Measurements from ENCODE around the gene NXPE2. TPM values are rescaled to one million over a fixed set of nuclear protein-coding genes. Genes with fewer than 3 reads are reported as not detected.
"Not testable (repeated sequence)": the region's sequence is repeated elsewhere in the genome, so short reads cannot be mapped to it uniquely, and the experiment has no call there.

The NXPE2 gene
- 1 to 10 TPM in 1 of 5 donors, under 1 TPM in 2, not detected in 2; 0.37 to 5.2 (median 0.89) TPM for total RNA-seq
- polyA plus RNA-seq = not detected
- long read RNA-seq, donor 1 = 0 reads
- long read RNA-seq, donor 2 = 0 reads
- long read RNA-seq, donor 3 = 0 reads
- long read RNA-seq, donor 4 = 0 reads
- long read RNA-seq, donor 5 = 0 reads
- long read RNA-seq, donor 6 = 0 reads
- long read RNA-seq, donor 7 = 0 reads
- long read RNA-seq, donor 8 = 0 reads
- long read RNA-seq, donor 9 = 0 reads
- long read RNA-seq, donor 10 = 0 reads

DNA sequence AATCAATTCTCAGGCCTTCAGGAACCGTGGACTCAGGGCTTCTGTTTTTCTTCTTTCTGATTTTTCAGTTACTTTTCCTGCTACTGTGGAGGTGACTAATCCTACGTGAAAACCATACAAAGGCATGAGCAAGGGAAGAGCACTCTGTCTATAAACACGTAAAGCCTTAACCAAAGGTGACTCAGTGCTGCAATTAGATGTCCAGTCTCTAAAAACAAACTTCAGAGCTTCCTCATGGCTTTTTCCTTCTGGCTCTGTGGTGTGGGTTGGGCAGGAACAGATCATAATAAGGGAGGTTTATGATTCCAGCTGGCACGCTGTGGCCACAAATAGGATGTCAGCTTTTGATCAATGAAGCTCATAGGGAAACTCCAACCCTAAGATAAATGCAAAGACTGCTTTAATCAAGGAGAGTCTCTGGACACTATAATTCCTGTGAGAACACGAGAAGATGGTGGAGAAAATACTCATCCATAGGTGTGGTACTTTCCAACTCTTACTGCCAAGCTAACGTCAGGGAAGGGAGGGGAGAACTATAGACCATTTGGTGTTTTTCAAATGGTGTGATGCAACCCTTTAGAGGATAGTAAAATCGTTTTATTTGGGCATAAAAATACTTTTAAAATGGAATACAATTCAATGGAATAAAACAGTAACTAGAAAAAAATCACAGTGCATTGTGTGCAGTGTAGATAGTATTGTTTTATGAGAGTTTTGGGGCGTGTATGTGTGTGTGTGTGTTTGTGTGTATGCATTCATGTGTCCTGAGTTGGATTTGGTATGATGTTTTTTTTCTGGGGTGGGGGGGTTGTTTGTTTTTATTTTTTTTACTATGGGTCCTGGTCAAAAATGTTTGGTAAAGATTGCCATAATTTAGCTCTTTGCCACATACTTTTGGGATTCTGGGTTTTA is at the start of gene NXPE2:
TSS of gene NXPE2 (plus strand) at position 403 of the 912 bp plus-strand sequence. CDS start at position 452, 49 bp downstream.
- no peak within 1 kb of the TSS for H3K27ac ChIP-seq

DNA sequence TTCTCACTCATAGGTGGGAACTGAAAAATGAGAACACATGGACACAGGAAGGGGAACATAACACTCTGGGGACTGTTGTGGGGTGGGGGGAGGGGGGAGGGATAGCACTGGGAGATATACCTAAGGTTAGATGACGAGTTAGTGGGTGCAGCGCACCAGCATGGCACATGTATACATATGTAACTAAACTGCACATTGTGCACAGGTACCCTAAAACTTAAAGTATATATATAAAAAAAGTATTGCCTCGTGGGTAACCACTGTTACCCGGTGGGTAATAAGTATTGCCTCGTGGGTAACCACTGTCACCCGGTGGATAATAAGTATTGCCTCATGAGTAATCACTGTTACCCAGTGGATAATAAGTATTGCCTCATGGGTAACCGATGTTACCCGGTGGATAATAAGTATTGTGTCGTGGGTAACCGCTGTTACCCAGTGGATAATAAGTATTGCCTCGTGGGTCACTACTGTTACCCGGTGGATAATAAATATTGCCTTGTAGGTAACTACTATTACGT is 46.8 kb upstream of the NXPE2 start:
- H3K4me1 ChIP-seq; H3K27ac ChIP-seq; intact Hi-C loops (cut with DNase I; ENCODE audit: low total_unique reads); H3K36me3 ChIP-seq; H3K27me3 ChIP-seq; H3K4me3 ChIP-seq; H3K9me3 ChIP-seq; DNase-seq: not testable (repeated sequence)
- 87 to 93% (median 90%) methylated on average over 13 of the region's 13 CpGs for WGBS, 5 donors

More for the DNA sequence above, at the start of gene NXPE2:
- intact Hi-C loops (cut with DNase I; ENCODE audit: low total_unique reads) = no loop called here
- Histone ChIP-seq H3K9me3 (peaks cover 0 to 3% (median 0%) of the 10 kb centered on the region in 4 donors), H3K36me3 (no peaks in the 10 kb centered on the region), H3K27me3 (no peaks in the 10 kb centered on the region), H3K4me1 (no peaks in the 10 kb centered on the region), H3K4me3 (no peak within 1 kb of the TSS)
- TF ChIP-seq EP300 (IDR thresholded peaks at IDR 0.05) = no peak
- no peak for TF ChIP-seq POLR2AphosphoS5 (IDR thresholded peaks at IDR 0.05)
- TF ChIP-seq POLR2A (IDR thresholded peaks at IDR 0.05) = no peak
- TF ChIP-seq, protein P1, sequence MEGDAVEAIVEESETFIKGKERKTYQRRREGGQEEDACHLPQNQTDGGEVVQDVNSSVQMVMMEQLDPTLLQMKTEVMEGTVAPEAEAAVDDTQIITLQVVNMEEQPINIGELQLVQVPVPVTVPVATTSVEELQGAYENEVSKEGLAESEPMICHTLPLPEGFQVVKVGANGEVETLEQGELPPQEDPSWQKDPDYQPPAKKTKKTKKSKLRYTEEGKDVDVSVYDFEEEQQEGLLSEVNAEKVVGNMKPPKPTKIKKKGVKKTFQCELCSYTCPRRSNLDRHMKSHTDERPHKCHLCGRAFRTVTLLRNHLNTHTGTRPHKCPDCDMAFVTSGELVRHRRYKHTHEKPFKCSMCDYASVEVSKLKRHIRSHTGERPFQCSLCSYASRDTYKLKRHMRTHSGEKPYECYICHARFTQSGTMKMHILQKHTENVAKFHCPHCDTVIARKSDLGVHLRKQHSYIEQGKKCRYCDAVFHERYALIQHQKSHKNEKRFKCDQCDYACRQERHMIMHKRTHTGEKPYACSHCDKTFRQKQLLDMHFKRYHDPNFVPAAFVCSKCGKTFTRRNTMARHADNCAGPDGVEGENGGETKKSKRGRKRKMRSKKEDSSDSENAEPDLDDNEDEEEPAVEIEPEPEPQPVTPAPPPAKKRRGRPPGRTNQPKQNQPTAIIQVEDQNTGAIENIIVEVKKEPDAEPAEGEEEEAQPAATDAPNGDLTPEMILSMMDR (IDR thresholded peaks at IDR 0.05) = no peak
- DNase-seq = peak in 1 of 2 donors; percentile 5
- 40 to 59% (median 53%) methylated on average over 8 of the region's 8 CpGs for WGBS, 5 donors

DNA sequence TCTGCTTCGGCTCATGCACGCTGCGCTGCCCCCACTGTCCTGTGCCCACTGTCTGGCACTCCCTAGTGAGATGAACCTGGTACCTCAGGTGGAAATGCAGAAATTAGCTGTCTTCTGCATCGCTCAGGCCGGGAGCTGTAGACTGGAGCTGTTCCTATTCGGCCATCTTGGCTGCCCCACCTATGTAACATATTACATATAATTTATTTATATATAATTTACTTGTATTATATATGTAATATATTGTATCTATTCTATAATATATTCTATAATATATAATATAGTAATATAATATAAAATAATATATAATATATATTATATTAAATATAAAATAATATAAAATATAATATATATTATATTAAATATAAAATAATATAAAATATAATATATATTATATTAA is 38.9 kb upstream of the NXPE2 start:
- H3K4me1 ChIP-seq; H3K27ac ChIP-seq; H3K9me3 ChIP-seq; H3K27me3 ChIP-seq; H3K4me3 ChIP-seq; H3K36me3 ChIP-seq; intact Hi-C loops (cut with DNase I; ENCODE audit: low total_unique reads); DNase-seq: not testable (repeated sequence)
- 96 to 99% (median 98%) methylated on average over 6 of the region's 6 CpGs for WGBS, 5 donors

DNA sequence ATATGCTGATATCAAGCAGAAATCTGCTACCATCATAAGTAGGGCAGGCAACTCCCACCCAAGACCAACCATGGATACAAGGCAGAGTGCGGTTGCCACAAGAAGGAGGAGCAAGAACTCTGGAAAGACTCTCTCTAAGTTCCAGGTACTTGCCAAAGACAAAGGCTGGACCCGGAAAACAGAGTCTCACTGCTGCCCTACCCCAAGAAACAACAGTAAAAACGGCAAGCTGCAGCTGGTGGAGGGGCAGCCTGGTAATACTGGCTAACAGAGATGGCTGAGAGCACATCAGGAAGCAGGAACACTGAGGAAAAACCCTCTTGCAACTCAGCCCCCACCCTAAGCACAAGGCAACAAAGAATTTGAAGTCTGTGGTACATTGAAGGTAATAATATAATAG is 27.7 kb upstream of the NXPE2 start:
- DNase-seq = no peak
- no peaks in the 10 kb centered on the region for H3K4me1 ChIP-seq
- no peak overlapping the region for H3K4me3 ChIP-seq
- no peak for TF ChIP-seq POLR2AphosphoS5 (IDR thresholded peaks at IDR 0.05)
- no peak for TF ChIP-seq POLR2A (IDR thresholded peaks at IDR 0.05)
- TF ChIP-seq EP300 (IDR thresholded peaks at IDR 0.05) = no peak
- TF ChIP-seq, protein P1 (IDR thresholded peaks at IDR 0.05) = no peak
- H3K27ac ChIP-seq = no peak overlapping the region
- H3K27me3 ChIP-seq = no peaks in the 10 kb centered on the region
- H3K9me3 ChIP-seq = peaks cover 0 to 5% (median 0%) of the 10 kb centered on the region in 4 donors
- intact Hi-C loops (cut with DNase I; ENCODE audit: low total_unique reads) = no loop called here
- H3K36me3 ChIP-seq = no peaks in the 10 kb centered on the region
- 59 to 77% (median 72%) methylated on average over 3 of the region's 3 CpGs for WGBS, 5 donors

DNA sequence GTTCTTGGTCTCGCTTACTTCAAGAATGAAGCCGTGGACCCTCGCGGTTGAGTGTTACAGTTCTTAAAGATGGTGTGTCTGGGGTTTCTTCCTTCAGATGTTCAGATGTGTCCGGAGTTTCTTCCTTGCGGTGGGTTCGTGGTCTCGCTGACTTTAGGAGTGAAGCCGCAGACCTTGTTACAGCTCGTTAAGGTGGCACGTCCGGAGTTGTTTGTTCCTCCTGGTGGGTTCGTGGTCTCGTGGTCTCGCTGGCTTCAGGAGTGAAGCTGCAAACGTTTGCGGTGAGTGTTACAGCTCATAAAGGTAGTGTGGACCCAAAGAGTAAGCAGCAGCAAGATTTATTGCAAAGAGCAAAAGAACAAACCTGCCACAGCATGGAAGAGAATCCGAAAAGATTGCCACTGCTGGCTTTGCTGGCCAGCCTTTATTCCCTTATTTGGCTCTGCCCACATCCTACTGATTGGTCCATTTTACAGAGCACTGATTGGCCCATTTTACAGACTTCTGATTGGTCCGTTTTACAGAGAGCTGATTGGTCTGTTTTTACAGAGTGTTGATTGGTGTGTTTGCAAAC is 27.1 kb upstream of the NXPE2 start:
- DNase-seq = no peak
- Histone ChIP-seq H3K27me3 (no peaks in the 10 kb centered on the region), H3K27ac (no peak overlapping the region), H3K9me3 (peaks cover 0 to 5% (median 0%) of the 10 kb centered on the region in 4 donors), H3K36me3 (no peaks in the 10 kb centered on the region), H3K4me3 (no peak overlapping the region), H3K4me1 (no peaks in the 10 kb centered on the region)
- WGBS, 5 donors = 90 to 94% (median 93%) methylated on average over 19 of the region's 19 CpGs
- intact Hi-C loops (cut with DNase I; ENCODE audit: low total_unique reads) = no loop called here
- TF ChIP-seq POLR2A (IDR thresholded peaks at IDR 0.05) (no peak), POLR2AphosphoS5 (IDR thresholded peaks at IDR 0.05) (no peak), EP300 (IDR thresholded peaks at IDR 0.05) (no peak)
- TF ChIP-seq, protein P1 (IDR thresholded peaks at IDR 0.05) = no peak
